MM.1S (cell line): ENCODE measurements around the gene NUDT7.

ENCODE experiments used
- CTCF ChIP-seq: fragments of 300-600 bp; sonication (generic); IDR thresholded peaks from 2 replicates; pipeline ENCODE4 v1.5.1; 2016; ENCODE audit warnings: antibody characterized with exemption, low read length, mixed read lengths
- EZH2 ChIP-seq: fragments of 300-600 bp; sonication (generic); optimal IDR thresholded peaks from 2 replicates; pipeline ENCODE3; 2017; ENCODE audit warnings: low read depth, mild to moderate bottlenecking, antibody characterized with exemption, low read length, mixed read lengths
- EZH2phosphoT487 ChIP-seq: fragments of 300-600 bp; sonication (generic); IDR thresholded peaks from 2 replicates; pipeline ENCODE4 v1.6.1; 2018; ENCODE audit warnings: antibody characterized with exemption, low read length

GRCh38 chr16:77748421-77749005 lies 26.2 kb downstream of the NUDT7 start:
- TF ChIP-seq CTCF (no peak), EZH2 (no peak), EZH2phosphoT487 (no peak)
